VCaP (cell line): ENCODE results near the gene PDE9A.

Experiments used
- H3K27ac ChIP-seq: fragments of 450-650 bp; 2 replicates; pipeline ENCODE4 v1.5.1; 2017
- TF ChIP-seq, protein P1 (sequence below): fragments of 450-650 bp; conservative IDR thresholded peaks from 2 replicates; pipeline ENCODE4 v1.5.1; 2017; ENCODE audit warnings: mild to moderate bottlenecking, moderate library complexity

PDE9A gene

DNA sequence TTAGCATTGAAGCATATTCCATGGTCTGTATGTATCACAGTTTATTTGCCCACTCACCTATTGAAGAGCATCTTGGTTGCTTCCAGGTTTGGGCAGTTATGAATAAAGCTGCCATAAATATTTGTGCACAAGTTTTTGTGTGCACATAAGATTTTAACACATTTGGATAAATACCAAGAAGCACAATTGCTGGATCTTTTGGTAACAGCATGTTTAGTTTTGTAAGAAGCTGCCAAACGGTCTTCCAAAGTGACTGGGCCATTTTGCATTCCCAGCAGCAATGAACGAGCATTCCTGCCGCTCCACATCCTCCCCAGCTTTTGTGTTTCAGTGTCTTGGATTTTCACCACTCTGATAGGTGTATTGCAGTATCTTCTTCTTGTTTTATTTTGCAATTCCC lies 62.7 kb downstream of the PDE9A start:
- TF ChIP-seq, protein P1, sequence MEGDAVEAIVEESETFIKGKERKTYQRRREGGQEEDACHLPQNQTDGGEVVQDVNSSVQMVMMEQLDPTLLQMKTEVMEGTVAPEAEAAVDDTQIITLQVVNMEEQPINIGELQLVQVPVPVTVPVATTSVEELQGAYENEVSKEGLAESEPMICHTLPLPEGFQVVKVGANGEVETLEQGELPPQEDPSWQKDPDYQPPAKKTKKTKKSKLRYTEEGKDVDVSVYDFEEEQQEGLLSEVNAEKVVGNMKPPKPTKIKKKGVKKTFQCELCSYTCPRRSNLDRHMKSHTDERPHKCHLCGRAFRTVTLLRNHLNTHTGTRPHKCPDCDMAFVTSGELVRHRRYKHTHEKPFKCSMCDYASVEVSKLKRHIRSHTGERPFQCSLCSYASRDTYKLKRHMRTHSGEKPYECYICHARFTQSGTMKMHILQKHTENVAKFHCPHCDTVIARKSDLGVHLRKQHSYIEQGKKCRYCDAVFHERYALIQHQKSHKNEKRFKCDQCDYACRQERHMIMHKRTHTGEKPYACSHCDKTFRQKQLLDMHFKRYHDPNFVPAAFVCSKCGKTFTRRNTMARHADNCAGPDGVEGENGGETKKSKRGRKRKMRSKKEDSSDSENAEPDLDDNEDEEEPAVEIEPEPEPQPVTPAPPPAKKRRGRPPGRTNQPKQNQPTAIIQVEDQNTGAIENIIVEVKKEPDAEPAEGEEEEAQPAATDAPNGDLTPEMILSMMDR, result no peak

DNA sequence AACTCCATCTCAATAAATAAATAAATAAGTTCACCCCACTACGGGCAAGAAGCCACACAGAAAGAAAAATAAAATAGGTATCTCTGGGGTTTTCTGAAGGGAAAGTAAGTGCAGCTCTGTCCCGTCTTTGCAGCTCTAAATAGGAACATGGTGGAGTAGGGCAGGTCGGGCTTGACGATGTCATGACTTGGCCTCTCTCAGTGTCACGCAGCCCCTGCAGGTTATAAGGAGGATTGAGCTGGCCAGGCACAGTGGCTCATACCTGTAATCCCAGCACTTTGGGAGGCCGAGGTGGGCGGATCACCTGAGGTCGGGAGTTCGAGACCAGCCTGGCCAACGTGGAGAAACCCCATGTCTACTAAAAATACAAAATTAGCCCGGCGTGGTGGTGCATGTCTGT lies 67.1 kb downstream of the PDE9A start:
- peak overlapping the region; percentile 88 for H3K27ac ChIP-seq

More for the DNA sequence above, 62.7 kb downstream of the PDE9A start:
- peak overlapping the region; percentile 88 for H3K27ac ChIP-seq

DNA sequence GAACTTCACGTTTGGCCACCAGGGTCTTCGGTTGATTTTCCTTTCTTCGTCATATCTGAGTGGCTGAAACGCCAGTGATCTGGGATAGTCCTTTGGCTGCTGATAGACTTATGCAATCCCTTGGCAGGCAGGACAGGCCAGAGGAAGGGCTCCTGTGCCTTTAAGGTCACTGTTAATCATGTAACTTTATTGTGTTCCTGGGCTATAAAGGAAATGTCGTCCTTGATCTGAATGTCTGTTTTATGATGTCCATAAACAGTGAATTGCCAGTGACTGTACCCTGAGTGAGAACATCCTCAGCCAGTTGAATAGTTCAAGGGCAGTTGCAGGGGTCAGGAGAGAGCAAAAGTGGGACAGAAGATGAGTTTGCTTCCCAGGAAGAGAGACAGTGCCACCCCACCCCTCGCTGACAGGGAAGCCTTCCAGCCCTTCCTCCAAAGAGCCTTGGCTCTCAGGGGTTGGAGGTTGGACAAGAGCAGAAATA lies 68.0 kb downstream of the PDE9A start:
- TF ChIP-seq, protein P1, result no peak
- peak overlapping the region; percentile 88 for H3K27ac ChIP-seq

DNA sequence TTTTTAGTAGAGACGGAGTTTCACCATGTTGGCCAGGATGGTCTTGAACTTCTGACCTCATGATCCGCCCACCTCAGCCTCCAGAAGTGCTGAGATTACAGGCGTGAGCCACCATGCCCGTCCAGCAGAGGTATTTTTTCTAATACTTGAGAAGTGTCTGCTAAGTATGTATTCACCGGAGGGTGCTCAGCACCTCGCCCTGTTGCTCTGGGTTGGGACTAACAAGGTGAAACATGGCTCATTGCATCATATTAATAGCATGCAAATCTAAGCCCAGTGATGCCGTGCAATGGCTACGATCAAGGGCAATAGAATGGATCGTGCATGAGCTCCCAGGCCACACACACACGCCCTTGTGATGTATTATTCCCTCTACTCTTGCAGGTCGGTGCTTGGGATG lies 68.7 kb downstream of the PDE9A start:
- TF ChIP-seq, protein P1, result no peak
- H3K27ac ChIP-seq, result peak overlapping the region; percentile 88

DNA sequence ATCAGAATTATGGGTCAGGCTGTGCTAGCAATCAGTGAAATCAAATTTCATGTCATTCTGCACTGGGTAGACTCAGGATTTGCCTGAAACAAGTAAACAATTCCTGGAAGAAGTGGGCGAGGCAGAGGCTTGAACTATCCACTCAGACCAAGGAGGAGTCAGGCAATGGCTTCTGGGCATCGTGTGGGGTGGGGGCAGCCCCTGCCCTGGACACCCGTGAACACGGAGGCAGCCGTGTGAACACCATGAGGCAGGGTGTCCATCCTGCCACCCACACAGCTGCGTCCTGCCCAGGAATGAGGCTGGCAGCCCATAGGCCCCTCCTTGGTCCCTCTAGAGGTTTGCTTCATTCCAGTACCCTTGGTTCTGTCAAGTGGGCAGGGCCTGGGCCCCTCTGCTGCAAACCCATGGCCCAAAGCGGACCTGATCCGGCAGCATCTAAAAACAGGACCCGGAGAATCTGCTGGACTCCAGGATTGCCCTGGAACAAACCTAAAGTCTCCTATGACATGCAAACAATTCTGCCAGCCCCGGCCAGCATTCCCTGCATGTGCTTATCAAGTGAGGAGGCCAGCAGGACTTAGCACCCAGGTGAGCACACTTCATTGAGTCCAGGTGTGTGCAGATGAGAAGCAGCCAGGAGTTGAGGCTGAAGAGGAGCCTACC lies 69.5 kb downstream of the PDE9A start:
- TF ChIP-seq, protein P1, result no peak
- peak overlapping the region; percentile 88 for H3K27ac ChIP-seq

DNA sequence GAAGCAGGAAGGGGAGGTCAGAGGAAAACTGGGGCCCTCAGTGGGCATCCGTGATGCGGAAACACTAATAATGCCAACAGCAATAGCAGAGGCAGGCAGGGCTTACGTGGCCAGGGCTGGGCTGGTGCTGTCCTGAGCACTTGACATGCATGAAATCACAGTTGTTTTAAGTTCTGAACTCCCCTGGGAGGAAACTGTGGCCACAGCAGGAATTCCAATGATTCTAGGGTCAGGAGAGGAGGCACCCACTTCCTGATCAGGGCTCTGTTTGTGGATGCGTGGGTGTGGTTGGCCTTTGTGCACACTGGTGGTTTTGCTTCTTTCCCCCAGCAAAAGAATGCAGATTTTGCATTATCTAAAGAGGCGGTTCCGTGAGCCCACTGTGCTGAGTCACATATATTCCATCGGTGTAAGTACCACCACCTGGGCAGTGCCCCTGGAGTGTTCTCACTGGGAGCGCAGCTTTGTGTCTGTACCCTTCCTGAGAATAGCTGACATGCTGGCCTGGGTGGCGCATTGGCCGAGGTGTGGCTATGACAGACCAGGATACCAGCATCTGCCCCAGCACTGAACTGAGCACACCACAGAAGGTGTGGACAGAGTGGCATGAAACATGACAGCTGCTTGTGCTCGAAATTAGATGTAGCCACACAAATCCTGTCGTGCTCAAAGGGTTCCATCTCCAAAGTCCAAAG lies 71.0 kb downstream of the PDE9A start:
- peak overlapping the region; percentile 88; the same call in 1 of the 2 replicates for H3K27ac ChIP-seq
- TF ChIP-seq, protein P1, result no peak

DNA sequence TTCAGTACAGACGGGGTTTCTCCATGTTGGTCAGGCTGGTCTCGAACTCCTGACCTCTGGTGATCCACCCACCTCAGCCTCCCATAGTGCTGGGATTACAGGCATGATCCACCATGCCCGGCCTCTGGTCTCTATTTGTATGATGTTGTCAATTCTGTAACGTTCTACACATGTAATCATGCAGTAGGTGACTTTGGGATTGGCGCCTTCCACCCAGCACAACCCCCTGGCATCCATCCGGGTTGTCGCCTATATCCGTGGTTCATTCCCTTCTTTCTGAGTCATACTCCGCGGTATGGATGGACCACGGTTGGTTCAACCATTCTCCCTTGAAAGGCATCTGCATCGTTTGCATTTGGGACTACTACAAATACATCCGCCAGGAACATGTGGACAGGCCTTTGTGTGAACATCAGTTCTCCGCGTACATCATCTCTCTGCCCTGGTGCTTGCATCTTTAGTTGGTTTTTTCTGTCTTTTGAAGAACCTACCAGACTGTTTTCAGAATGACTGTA lies 72.1 kb downstream of the PDE9A start:
- TF ChIP-seq, protein P1, result no peak
- no peak overlapping the region for H3K27ac ChIP-seq
